Heart left ventricle (tissue), 16 donors: Measurements from ENCODE around the gene WDR90. TPM values are rescaled to one million over a fixed set of nuclear protein-coding genes. Genes with fewer than 3 reads are reported as not detected.

ENCODE experiments used
- ATAC-seq, 4 donors: fragments of 200-7000 bp; cut with Tn5 transposase; one replicate each; pipeline ENCODE4 v1.9.1; 2020 to 2022; ENCODE audit warnings: moderate library complexity in 4 of 4, mild to moderate bottlenecking in 3 of 4, moderate number of reproducible peaks in 1 of 4
- DNase-seq, 5 donors: peaks; one replicate each; pipeline ENCODE4 v3.0.0-alpha.2; 2020
- H3K27ac ChIP-seq, 12 donors: fragments of 200-600 bp; sonication (generic) in 4 of 12; one replicate each; pipeline versions ENCODE4 v1.5.0 to v1.8.0; 2016 to 2022; ENCODE audit warnings: mild to moderate bottlenecking in 2 of 12
- H3K27me3 ChIP-seq, 9 donors: fragments of 200-600 bp; sonication (generic) in 2 of 9; one replicate each; pipeline versions ENCODE4 v1.5.1 to v1.8.0; 2016 to 2022; ENCODE audit warnings: mild to moderate bottlenecking in 3 of 9
- H3K36me3 ChIP-seq, 9 donors: fragments of 200-600 bp; sonication (generic) in 2 of 9; one replicate each; pipeline versions ENCODE4 v1.5.0 to v1.8.0; 2018 to 2022; ENCODE audit warnings: mild to moderate bottlenecking in 2 of 9
- H3K4me1 ChIP-seq, 12 donors: fragments of 200-600 bp; sonication (generic) in 4 of 12; one replicate each; pipeline versions ENCODE4 v1.5.0 to v1.8.0; 2016 to 2022; ENCODE audit warnings: mild to moderate bottlenecking in 3 of 12
- H3K4me3 ChIP-seq, 12 donors: fragments of 200-600 bp; sonication (generic) in 4 of 12; one replicate each; pipeline versions ENCODE4 v1.5.0 to v1.8.0; 2017 to 2022; ENCODE audit warnings: mild to moderate bottlenecking in 9 of 12, moderate library complexity in 4 of 12
- H3K9me3 ChIP-seq, 12 donors: fragments of 200-600 bp; sonication (generic) in 4 of 12; one replicate each; pipeline versions ENCODE4 v1.5.0 to v1.8.0; 2016 to 2022; ENCODE audit warnings: mild to moderate bottlenecking in 1 of 12
- POLR2A ChIP-seq, 2 donors: fragments of 450-650 bp; IDR thresholded peaks; one replicate each; pipeline ENCODE4 v1.6.1; 2017; ENCODE audit warnings: antibody characterized with exemption in 2 of 2, mild to moderate bottlenecking in 2 of 2, moderate library complexity in 2 of 2
- WGBS, 4 donors: extraction: QIAGEN DNeasy Blood & Tissue Kit in 2 of 4; methylation state at CpG; one replicate each; pipeline versions ENCODE4 v1.1.5 to v1.1.7; 2013 to 2018; 5-methylcytosine and 5-hydroxymethylcytosine counted together
- intact Hi-C, 10 donors: fragments of 100-400 bp; cut with DNase I; formaldehyde crosslinking; loops; one replicate each; pipeline versions ENCODE4 v1.11.1 to v1.14.2; 2022
- polyA plus RNA-seq, 2 donors: library from polyadenylated mRNA; stranded (reverse); fragments of 200-250 nt; gene quantifications; one replicate each; pipeline ENCODE4 v1.2.3, GENCODE V29; 2013
- total RNA-seq, 9 donors: library from RNA; depleted of rRNA in 2 of 9; stranded (reverse); fragments of >200 nt in 2 of 9; fragmentation: NEBNext Ultra II Directional in 3 of 9; extraction: Animal tissue kit (Norgen Biotek cat#: 25700) in 3 of 9; gene quantifications; one replicate each; pipeline versions ENCODE4 v1.1.0 to v1.2.4, GENCODE V29; 2016 to 2023
- TF ChIP-seq, protein P1 (sequence below), 12 donors: fragments of 200-600 bp; sonication (generic) in 4 of 12; IDR thresholded peaks; one replicate each; pipeline versions ENCODE4 v1.5.0 to v1.8.0; 2018 to 2022; ENCODE audit warnings: antibody characterized with exemption in 12 of 12, mild to moderate bottlenecking in 5 of 12
- donor health status: ischemic (EF 13 %, LVEDD 7.1; RV severe dilation, severe dysfunction).
- donor health status: healthy with polysubstance abuse.
- donor health status: DM: no; HTN: yes; CAD: no.
- donor health status: DM: no; HTN: no; CAD: no.
- donor health status: ischemic (EF 25% LVEDD 6.9; RV normal size, moderate dysfunction).
- donor health status: ischemic (EF 25% LVEDD 5.7; RV mildly dilated, moderate dysfunction).
- donor health status: healthy.
- donor health status: DM: yes; HTN: yes; CAD: no.
- donor health status: ischemic (EF 35%, LVEDD 5.7; RV mildly dilated, moderate dysfunction).
- donor health status: nonischemic (EF 11% LVEDD 7.7; RV severe dilation, severe dysfunction).
- donor health status: DM: yes; HTN: yes; CAD: no.
- donor health status: PGD.
- donor health status: ischemic (EF 29% LVEDD 5.4; RV normal size, mild dysfunction).
- donor health status: nonischemic (EF 23%, LVEDD 6.1; RV moderate dilation, normal function).

The WDR90 gene
- total and polyA plus RNA-seq, 11 donors, result 3.7 to 17.4 (median 8.6) TPM

DNA sequence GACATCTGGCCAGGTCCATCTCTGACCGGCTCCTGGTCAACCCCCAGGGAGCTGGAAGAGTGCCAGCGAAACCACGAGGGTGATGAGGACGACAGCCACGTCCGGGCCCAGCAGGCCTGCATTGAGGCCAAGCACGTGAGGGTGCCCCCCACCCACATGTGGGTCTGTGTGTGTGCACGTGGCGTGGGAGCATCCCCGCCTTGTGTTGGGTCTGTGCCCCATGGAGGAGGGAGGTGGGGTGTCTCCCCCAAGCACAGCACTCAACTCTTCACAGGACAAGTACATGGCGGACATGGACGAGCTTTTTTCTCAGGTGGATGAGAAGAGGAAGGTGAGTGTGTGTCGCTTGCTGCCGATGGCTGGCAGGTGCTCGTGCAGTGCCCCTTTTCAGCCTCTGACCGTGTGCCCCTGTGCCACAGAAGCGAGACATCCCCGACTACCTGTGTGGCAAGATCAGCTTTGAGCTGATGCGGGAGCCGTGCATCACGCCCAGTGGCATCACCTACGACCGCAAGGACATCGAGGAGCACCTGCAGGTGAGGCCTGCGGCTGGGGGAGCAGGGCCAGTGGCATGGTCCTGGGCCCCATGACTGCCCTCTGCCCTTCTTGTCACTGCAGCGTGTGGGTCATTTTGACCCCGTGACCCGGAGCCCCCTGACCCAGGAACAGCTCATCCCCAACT is 32.7 kb downstream of the WDR90 start:
- peak in 1 of 5 donors; percentile 41 for DNase-seq
- no peak overlapping the region for H3K27ac ChIP-seq

DNA sequence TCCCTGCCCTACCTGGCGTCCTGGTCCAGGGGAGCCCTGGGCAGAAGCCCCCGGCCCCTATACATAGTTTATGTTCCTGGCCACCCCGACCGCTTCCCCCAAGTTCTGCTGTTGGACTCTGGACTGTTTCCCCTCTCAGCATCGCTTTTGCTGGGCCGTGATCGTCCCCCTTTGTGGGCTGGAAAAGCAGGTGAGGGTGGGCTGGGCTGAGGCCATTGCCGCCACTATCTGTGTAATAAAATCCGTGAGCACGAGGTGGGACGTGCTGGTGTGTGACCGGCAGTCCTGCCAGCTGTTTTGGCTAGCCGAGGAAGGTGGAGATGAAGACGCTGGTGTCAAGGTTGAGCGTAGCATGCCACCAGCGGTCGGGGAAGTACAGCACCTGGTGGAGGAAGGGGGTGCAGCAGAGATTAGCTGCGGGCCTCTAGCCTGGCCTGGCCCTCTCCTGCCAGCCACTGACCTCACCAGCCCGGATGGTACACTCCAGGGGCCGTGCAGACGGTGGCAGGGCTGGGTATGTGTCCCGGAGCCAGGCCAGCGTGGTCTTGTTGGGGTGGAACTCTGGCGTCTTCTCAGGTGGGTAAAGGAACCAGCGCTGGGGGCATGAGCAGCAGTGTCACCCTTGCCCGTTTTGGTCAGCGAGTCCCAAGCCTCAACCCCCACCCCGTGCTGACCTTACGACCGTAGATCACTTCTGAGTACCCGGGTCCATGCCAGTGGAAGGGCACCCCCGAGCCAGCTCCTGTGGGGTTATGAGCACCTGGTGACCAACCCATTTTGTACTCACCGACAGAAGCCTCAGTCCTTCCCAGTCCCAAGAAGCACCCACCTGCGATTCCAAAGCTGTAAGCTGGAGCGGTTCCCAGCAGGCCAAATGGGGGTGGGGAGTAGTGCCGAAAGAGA is 33.6 kb downstream of the WDR90 start:
- peaks cover 0 to 41% (median 24%) of the 10 kb centered on the region in 9 donors for H3K36me3 ChIP-seq

More for the DNA sequence above, 32.7 kb downstream of the WDR90 start:
- intact Hi-C loops, result no loop called here
- TF ChIP-seq, protein P1, sequence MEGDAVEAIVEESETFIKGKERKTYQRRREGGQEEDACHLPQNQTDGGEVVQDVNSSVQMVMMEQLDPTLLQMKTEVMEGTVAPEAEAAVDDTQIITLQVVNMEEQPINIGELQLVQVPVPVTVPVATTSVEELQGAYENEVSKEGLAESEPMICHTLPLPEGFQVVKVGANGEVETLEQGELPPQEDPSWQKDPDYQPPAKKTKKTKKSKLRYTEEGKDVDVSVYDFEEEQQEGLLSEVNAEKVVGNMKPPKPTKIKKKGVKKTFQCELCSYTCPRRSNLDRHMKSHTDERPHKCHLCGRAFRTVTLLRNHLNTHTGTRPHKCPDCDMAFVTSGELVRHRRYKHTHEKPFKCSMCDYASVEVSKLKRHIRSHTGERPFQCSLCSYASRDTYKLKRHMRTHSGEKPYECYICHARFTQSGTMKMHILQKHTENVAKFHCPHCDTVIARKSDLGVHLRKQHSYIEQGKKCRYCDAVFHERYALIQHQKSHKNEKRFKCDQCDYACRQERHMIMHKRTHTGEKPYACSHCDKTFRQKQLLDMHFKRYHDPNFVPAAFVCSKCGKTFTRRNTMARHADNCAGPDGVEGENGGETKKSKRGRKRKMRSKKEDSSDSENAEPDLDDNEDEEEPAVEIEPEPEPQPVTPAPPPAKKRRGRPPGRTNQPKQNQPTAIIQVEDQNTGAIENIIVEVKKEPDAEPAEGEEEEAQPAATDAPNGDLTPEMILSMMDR (IDR thresholded peaks at IDR 0.05), result no peak
- no peak for TF ChIP-seq POLR2A (IDR thresholded peaks at IDR 0.05)
- ATAC-seq, result no peak
- Histone ChIP-seq H3K9me3 (no peaks in the 10 kb centered on the region), H3K27me3 (no peaks in the 10 kb centered on the region), H3K36me3 (peaks cover 0 to 38% (median 24%) of the 10 kb centered on the region in 9 donors), H3K4me3 (peak overlapping the region in 5 of 12 donors; percentile 12 to 96 (median 71)), H3K4me1 (peaks cover 14 to 65% (median 51%) of the 10 kb centered on the region in 12 donors)
- WGBS, 4 donors, result 69 to 75% (median 72%) methylated on average over 25 to 28 of the region's 28 CpGs

DNA sequence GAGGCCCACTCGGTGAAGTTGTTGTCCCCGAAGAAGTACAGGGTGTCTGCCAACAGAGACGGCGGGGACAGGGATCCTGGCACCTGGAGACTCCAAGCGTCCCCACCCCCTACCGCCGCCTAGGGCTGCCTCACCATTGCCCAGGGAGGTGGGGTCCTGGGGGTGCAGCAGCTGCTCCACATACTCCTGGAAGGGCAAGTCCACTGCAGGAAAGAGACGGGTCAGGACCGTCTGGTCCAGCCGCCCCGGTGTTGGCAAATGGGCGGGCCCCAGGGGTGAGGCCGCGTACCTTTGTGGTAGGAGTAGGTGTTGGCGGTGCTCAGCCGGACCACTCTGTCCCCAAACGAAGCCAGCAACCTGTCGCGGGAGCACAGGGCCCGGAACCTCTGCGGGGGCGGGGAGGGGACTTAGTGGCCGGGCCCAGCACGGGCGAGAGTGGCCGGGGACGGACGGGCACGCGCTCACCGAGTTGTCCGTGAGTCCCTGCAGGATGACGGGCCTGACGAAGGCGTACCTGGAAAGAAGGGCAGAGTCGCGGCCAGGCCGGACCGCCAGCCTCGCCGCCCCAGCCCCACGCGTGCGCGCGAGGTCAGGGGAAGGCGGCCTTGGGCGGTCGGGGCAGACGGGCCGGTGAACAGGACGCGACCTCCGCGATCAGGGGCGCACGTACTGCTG is 34.4 kb downstream of the WDR90 start:
- no peak for TF ChIP-seq POLR2A (IDR thresholded peaks at IDR 0.05)
- TF ChIP-seq, protein P1 (IDR thresholded peaks at IDR 0.05), result no peak
- no peak for ATAC-seq
- 13 to 26% (median 16%) methylated on average over 22 to 57 of the region's 57 CpGs for WGBS, 4 donors
- Histone ChIP-seq H3K4me1 (peaks cover 14 to 68% (median 52%) of the 10 kb centered on the region in 12 donors), H3K27me3 (no peaks in the 10 kb centered on the region), H3K36me3 (peaks cover 0 to 41% (median 24%) of the 10 kb centered on the region in 9 donors), H3K4me3 (peak overlapping the region; percentile 46 to 86 (median 64)), H3K27ac (peak overlapping the region in 11 of 12 donors; percentile 54 to 91 (median 76)), H3K9me3 (no peaks in the 10 kb centered on the region)
- intact Hi-C loops, result no loop called here
- DNase-seq, result peak in 1 of 5 donors; percentile 33

More for the DNA sequence above, 33.6 kb downstream of the WDR90 start:
- intact Hi-C loops, result no loop called here
- Histone ChIP-seq H3K9me3 (no peaks in the 10 kb centered on the region), H3K4me3 (peak overlapping the region in 6 of 12 donors; percentile 61 to 86 (median 74)), H3K27me3 (no peaks in the 10 kb centered on the region), H3K27ac (no peak overlapping the region), H3K4me1 (peaks cover 14 to 65% (median 51%) of the 10 kb centered on the region in 12 donors)
- ATAC-seq (no peak), DNase-seq (no peak)
- TF ChIP-seq, protein P1 (IDR thresholded peaks at IDR 0.05), result no peak
- TF ChIP-seq POLR2A (IDR thresholded peaks at IDR 0.05), result no peak
- WGBS, 4 donors, result 84 to 85% (median 84%) methylated on average over 34 to 36 of the region's 36 CpGs
